Bone marrow (tissue), 2 donors: Measurements from ENCODE around the gene MAP2K6.

ENCODE experiments used
- DNase-seq, 2 donors: peaks; one replicate each; lab custom pipeline; 2025; lab: John Stamatoyannopoulos, UW

The MAP2K6 gene

DNA sequence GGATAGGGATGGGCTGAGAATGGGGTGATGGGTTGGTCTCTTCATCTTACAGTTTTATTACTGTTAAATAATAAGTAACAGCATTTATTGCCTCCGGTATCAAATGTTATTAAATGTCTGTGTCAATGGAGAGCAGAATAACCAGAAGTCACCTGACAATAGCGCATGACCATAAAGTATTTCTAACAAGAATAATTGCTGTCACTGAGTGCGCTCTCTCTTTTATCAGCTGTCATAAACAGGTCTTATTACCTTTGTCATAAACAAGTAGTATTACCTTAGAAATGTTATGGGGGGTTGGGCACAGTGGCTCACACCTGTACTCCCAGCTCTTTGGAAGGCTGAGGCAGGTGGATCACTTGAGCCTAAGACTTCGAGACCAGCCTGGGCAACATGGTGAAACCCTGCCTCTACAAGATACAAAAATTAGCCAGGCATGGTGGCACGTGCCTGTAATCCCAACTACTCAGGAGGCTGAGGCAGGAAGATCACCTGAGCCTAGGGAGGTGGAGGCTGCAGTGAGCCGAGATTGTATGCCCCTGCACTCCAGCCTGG lies 120.6 kb downstream of the MAP2K6 start:
- DNase-seq = no peak

DNA sequence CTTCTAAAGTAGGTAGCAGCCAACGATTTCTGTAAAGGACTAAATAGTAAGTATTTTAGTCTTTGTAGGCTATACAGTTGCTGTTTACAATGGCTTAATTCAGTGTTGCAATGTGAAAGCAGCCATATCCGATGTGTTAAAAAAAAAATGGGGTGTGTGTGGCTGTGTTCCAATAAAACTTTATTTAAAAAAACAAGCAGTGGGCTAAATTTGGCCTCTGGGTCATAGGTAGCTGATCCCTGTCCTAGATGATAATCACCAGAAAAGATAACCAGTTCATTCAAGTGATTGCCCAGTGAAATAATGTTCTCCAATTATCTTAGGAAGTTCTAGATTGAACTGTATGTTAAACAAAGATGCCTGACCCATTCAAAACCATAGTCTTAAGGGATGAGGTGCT lies 124.3 kb downstream of the MAP2K6 start:
- no peak for DNase-seq

DNA sequence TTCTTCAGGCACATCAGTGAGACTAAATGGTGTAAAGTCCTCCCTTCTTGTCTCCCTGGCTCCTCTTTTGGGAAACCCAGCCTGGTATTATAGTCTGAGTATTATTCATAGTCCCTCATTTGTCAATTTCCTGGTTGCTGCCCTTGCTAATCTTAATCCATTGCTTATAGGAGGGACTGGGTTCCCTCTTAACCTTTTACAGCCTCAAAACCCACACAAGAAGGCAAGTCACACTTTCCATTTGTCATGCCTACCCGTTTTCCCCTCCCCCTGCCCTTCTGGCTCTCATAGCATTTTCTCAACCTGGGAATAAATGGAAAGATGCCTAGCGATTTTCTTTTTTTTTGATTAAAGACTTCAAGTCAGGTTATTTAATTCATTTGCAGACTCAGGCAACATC lies 124.8 kb downstream of the MAP2K6 start:
- DNase-seq = no peak

DNA sequence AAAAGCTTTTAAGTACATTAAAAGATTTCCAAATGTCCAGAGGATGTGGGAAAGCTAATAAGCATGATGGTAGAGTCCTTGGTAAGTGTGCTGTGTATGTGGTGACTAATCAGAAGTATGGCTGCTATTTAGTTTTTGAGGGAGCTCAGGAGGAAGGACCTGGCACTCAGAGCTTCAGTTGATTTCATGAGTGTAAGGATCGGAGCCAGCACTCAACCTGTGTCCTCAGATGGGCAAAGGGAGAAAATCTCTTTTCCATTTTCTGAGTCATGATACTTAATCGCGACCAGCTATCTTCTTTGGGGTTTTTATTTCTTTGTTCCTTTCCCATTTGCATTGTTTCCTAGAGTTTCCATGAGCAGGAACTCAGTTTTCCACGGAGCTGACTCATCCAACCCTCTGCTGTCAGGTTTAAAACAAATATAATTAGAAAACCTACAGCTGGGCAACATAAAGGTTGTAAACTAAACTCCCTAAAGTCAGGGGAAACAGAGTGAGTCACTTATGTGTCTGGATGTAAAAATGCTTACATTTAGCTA lies 125.4 kb downstream of the MAP2K6 start:
- no peak for DNase-seq

DNA sequence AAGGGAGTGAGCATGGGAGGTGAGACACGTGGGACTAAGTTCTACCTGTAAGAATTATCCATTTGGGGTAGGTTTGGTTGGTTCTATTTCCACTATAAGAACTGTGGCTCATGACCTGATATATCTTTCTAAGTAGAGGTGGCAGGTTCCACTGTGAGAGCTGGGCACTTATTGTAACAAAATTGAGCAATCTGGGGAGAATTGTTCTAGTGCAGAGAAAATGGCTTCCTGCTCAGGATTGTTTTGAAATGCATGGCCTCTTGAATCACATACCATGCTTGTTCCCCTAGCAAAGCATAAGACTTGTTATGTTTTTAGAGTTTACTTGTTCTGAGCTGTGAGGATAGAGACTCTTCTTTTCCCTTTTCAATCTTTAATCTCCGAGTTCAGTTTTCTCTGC lies 125.9 kb downstream of the MAP2K6 start:
- DNase-seq = no peak

DNA sequence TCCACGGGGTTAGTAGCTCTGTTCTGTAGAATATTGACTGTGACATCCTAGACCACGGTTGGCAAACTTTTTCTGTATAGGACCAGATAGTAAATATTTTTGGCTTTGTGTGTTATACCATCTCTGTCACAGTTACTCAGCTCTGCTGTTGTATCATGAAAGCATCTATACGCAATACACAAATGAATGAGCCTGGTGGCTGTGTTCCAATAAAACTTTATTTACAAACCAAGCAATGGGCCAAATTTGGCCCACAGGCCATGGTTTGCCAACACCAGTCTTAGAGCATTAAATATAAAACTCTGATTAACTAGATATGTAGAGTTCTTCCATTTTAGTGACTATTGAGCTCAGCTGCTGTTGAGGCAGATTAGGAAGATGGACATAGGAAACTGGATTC lies 132.7 kb downstream of the MAP2K6 start:
- DNase-seq = no peak

DNA sequence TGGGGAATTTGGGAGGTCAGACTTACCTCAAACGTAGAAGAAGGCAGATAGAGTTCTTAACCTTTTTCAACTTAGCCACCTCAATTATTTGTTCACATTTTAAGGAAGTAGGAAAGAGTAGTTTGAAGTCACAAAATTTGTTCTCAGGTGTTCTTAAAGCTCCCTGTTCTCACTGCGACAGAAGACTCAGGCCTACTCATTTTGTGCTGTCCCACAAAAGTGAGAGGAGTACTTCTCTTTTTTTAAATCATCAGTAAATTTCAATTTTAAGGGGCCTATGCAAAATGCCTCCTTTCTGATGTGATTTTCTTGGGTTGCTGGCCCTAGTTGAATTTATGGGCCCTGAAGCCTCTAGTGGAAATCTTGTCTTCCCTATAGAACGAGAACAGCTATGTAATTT lies 133.4 kb downstream of the MAP2K6 start:
- no peak for DNase-seq

DNA sequence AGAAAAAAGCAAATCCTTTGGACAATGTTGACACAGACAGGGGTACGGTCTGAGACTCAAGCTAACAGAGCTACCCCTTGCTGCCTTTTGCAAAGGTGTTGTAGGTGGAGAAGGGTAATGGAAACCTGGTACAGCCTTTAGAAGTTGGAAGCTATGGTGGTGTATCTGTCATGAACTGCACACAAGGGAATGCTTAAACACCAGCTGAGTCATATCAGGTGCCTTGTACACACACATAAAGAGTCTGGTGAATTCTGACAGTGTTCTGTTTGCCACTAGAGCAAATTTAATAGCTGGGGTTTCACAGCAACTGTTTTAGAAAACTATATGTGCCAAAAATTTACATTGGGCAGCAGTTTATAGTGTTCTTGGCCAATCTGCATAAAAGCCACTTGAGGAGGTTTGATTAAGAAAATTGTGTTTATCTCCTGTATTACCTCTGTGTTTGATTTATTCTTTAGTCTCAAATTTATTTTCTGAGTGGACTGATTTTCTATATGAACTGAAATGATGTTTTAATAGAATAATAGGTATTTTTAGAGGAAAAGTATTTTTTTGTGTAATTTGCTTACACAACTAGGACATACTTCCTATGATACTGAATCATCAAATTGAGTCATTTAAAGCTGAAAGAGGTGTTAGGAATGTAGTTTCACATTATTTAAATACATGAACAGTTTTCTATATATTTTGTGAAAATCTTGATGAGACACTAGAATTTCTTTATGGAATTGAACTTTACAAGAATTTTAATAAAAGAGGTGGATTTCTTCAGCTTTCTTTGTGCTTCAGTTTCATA lies 136.9 kb downstream of the MAP2K6 start:
- DNase-seq = no peak

DNA sequence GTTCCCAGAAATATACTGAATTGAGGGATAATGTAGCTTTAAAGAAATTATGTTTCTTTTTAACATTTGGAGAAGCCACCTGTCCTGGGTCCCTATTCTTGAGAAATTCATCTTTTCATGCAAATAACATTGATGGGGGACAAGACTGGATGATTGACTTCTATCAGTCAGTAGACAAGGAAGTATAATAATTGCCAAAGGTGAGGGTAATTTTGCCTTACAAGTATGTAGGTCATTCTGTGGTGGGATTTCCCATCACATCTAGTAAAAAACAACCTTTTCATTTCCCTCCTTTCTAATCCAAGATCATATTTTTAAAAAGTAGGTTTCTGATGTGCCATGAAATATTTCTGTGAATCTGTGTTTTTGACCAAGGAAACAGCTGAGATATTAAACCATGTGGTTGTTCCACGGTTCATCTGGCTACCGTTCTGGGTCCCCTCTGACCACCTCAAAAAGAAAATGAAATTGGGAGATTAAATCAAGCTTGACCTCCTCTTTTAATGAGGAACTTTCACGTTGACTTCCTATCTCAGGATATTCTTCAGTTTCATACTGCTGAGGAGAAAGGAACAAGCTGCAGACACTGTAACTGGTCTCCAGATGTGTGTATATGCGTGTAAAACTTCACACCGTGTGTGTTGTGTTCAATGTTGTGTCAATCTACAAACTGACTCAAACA lies 138.6 kb downstream of the MAP2K6 start:
- DNase-seq = no peak

DNA sequence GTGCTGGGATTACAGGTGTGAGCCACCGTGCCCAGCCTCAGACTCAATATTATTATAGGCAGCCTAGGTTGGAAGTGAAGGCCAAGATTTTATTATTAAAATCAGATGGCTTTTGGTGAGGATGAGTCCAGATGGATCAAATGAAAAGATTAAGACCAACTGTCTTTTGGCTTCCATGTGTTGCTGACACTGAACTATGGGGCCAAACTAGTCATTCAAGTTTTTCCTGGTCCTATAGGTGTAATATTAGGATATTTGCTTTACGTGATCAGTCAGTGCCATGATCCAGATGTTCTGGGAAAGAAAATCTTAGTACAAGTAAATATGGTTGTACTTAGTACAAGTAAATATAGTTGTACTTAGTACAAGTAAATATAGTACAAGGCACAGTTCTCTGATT lies 140.6 kb downstream of the MAP2K6 start:
- DNase-seq = no peak

DNA sequence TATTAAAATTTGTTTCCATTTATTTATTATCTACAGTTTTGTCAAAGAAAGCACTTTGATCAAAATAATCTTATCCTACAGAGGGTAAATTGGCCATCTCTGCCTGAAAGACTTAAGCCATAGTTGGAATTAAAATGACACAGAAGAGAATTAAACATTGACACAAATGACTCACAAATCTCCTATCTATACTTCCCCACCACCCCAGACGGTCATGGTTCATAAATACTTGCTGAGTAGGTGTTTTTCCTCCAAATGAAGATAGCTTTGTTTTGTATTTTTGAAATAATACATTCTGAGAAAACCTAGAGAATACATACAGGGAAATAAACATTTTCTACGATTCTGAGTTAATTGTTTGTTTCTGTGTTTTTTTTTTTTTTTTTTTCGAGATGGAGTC lies 142.8 kb downstream of the MAP2K6 start:
- no peak for DNase-seq

DNA sequence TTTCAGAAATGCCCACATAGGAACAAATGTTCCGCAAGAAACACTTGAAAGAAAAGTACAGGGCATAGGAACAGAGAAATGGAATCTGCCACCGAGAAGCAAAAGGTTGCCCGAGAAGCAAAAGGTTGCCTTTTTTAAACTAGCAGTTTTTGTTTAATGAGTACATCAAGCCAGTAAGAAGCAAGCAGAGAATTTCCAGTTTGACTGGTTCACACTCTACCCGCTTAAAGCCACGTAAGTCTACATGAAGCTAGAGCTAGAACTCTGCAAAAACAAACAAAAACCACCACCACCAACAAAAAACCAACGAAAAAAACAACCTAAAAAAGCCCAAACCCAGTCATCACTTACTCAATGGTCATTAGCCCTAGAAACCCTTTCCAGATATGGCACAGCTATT lies 144.3 kb downstream of the MAP2K6 start:
- DNase-seq = no peak

DNA sequence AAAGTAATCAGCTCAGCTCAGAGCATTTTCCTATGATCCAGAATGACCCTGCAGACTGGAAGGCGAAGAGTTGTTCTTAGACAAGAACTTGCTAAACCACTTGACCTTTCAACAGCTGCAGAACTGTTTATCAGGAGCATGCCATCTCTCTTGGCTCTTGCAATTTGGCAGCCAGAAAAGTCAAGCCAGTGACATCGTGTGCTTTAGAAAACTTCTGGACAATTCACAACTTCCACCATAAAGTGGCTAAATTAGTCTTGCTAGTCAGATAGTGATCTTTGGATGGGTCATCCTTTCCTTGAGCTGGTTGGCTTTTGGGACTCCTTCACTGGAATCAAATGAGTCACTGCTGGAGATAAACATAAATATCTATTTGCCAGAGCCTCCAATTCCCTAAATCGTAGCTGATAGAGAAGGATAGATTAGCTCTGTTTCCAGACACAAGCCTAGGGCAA lies 146.5 kb downstream of the MAP2K6 start:
- DNase-seq = no peak

DNA sequence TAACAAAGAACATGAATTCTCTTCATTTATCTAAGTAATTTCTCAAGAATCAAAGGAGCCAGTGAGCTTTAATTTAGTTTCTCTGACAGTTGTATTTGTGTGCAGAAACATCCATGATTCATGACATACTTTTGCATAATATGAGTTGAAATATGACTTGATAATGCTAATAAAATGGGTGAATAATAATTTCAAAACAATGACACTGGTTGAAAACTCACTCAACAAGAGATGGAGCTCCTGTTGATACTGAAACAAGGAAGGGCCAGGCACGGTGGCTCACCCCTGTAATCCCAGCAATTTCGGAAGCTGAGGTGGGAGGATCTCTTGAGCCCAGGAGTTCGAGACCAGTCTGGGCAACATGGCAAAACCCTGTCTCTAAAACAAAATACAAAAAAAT lies 147.0 kb downstream of the MAP2K6 start:
- DNase-seq = no peak

DNA sequence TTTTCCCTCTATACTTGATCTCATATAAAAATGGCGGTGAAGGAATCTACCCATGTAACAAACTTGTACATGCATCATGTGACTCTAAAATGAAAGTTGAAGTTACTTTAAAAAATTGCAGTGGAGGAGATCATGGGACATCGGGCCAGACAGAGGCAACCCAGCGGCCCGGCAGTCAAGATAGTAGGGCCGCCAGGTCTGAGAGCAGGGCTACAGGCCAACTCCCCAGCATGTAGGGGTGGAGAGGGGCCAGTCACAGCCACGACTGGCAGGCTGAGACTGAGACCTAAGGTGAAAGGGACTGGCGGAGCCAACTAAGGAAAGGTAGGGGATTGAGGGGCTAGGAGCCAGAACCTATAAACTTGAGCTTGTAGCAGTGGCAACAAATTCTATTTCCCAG lies 150.9 kb downstream of the MAP2K6 start:
- DNase-seq = no peak

DNA sequence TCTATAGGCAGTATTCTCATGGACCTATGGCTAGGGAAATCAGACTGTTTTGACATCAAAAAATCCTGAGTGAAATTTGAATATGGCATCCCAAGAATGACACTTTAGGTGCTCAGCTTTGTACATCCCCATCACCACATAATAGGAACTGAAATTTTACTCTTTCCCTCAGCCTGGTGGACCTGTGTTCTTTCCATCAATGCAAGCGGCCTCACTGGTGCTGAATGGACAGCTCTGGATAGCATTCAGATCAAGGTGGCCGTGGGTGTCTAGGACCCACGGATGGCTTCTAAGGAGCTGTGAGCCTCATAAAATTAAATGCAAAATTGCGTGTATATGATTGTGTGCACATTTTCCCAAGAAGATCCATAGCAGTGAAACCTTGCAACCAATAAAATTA lies 152.6 kb downstream of the MAP2K6 start:
- DNase-seq = no peak

DNA sequence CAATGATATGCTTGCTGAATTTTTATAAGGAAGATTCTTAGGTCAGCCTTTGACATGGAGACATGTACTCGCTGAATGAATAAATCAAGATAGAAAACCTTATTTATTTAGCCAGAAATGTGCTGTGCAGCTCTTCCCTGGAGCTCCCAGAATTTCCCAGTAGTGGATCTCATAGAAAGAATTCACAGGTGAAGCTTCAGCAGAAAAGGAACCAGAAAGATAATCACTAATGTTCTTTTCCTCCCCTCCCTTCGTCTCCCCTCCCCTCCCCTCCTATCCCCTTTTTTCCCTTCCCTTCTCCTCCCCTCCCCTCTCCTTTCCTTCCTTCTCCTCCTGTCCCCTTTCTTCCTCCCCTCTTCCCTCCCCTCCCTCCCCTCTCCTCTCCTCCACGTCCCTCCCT lies 158.2 kb downstream of the MAP2K6 start:
- no peak for DNase-seq

DNA sequence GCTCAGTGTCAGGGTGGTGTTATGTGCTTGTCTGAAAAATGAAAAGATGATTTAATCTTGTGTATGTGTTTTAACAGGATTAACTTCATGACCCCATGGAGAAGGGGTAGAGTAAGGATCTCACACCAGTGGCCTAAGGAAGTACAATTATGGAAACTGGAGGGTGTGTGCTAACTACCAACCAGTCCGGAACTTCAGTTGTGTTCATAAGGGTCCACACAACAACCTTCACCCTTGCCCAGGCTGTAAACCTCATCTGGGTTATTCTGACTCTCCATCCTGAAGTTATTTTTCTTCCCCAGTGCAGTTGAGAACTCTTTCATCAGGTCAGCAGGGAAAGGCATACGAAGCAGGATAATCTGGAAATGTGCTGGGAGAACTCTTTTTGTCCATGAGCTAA lies 158.9 kb downstream of the MAP2K6 start:
- no peak for DNase-seq

DNA sequence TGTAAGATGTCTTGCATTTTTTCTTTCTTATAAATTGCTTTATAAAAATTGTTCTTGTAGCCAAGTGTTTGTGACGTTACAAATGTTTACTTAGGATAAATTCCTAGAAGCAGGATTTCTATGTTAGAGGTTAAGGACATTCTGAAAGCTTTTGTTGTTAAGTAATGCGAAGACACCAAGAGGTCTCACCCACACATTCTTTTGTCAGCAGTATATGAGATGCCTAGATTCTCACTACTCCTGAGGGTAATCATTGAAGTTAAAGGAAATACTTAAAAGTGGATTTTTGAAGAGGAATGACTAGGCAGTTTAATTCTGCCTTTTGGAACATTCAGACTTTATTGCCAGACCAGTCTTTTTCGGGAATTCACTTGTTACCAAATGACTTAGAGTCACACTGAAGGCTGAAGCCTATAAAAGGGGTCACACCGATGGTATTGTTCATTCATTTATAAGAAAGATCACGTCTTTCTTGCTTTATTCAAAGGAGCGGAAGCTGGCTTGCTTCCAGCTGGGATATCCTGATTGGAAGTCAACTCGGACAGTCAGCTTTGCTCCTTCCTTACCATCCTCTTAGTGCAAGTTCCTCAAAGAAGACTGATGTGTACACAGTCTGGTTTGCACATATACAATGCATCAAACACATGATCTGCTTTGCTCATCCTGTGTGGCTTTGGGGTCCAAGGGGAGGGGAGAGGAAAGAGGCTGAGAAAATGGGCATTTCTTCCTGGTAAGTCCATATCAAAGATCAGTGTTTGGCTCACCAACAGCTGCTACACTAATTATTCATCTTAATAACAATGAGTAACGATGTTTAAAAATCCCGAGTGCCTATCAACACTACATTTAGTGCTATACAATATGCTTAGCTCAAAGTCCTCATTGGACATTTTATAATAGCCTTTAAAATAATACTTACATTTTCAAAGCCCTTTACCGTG lies 160.0 kb downstream of the MAP2K6 start:
- DNase-seq = no peak

DNA sequence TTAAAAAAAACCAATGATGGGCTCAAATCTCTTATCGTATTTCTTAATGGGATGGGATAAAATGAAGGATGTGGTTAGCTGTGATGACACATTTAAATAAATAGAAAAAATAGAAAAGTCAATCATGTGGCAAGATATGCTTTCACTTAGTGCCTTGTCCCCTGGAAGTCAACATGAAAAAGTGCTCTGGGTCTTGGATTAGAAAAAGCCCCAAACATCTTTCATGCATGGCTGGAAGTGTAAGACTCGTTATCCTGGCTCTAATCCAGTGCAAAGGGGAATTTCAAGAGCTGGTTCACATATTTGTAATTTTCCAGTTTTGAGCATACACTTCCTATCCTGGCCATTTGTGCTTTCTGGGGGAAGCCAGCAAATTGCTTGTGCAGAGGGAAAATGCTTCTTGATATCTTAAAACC lies 160.9 kb downstream of the MAP2K6 start:
- DNase-seq = no peak

DNA sequence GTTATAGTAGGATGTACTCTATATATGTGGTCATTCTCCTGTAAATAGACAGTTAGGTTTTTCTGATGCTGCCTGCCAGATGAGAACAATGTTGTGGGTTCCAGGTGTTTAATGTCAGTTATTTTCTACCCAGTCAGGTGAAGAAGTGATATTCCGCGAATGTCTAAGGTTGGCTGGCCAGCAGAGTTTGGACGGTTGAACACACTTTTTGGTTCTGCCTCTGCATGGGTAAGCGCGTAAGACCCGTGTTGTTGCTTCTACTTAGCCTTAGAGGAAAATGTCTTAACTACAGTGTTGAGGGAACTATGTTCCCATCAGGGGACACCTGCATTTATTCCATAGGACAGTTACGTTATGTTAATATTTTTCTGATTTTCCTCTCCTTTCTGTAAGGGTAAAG lies 162.6 kb downstream of the MAP2K6 start:
- no peak for DNase-seq

DNA sequence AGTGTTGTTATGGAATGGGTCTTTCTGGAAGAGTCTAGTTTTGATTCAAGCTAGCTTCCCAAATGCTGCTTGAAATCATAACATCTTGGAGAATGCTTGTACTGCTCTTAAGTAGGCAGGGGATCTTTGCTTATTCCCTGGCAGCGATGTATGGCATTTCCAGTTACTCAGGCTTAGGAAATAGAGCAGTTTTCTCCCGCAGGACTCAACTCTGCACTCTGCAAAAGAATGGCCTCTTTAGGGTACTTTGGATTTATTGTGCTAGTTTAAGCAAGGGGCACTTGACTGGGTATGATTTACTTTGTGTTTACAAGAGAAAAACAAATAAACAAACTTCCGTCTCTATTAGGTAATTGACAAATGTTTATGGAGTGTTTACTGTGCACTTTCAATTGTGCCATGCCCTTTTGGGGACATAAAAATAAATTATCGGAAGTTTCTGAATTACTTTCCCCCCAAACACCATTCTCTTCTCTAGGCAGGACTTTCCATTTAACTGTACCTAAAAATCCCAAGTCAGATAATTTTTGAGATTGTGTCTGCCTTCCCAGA lies 164.0 kb downstream of the MAP2K6 start:
- DNase-seq = no peak
